Fibroblast of gingiva (primary cell): ENCODE data around the gene CCM2L.

Experiments used
- DNase-seq: peaks from one replicate; pipeline ENCODE4 v3.0.0-alpha.2; 2011; ENCODE audit warnings: low read depth

Gene CCM2L

DNA sequence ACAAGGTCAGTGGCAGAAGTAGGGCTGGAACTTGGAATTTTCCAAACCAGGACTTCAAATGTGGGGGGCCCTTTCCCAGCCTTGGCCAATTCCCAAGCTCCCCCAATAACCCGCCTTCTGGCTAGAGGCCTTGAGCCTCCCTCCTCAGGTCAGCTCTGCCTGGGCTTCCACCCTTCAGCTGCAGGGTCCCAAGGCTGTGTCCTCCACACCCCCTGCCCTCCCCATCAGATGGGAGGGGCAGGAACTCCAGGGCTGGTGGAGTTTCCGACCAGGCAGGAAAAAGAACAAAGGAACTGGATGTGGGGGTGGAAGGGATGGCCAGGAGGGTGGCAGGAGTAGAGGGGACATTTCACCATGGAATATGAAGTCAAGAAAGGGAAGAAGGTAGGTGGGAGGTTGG, at the start of gene CCM2L:
CCM2L (plus strand) TSS at position 338 of the 400 bp plus-strand sequence; CDS start at position 355, 17 bp downstream.
- no peak for DNase-seq

DNA sequence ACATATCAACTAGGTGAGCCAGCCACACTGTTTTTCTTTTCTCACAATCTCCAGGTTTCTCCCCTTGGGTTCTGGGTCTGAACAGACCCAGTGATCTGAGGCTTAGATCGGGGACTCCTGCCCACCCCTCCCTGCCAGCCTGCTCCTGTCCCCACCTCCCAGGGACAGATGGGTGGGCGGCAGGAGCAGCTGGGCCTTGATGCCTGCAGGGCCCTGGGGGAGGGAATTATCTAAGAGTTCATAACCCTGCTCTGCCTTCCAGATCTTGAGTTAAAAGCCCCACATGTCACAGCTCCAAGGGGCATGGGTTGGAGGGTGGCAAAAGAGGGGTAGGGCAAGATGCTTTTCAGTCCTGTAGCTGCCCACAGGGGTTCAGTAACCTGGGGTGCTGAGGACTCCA, 47.5 kb upstream of the CCM2L start:
- DNase-seq: no peak

- DNase-seq: no peak
These were observed 46.3 kb upstream of the CCM2L start for GRCh38 chr20:31963889-31964288.

DNA sequence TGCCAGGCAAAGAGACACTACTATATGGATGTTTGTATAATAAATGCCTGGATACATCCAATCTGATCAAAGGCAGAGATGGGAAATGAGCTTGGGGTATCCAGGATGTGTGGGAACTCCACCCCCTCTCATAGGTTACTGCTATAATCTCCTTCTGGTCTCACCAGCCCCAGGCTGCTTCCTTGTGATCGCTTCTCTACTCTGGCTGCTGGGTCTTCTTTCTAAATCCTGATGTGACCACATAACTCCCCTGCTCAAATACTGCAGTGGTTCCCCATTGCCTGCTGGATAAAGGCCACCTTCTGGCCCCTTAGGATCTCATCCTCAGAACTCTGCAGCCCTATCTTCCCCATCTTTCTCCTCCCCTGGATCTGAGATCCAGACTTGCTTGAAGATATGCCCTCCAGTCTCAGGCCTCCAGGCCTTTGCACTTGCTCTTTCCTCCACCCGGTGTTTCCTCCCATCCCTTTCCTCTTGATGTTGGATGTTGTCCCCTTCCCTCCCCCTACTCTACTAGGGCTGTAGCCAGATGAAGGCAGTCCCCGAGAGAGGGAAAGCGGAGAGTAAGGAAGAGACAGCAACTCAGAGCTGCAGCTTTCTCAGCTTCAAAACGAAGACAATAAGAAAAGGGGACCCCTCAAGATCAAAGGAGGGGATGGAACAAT, 43.1 kb upstream of the CCM2L start:
- DNase-seq: no peak

DNA sequence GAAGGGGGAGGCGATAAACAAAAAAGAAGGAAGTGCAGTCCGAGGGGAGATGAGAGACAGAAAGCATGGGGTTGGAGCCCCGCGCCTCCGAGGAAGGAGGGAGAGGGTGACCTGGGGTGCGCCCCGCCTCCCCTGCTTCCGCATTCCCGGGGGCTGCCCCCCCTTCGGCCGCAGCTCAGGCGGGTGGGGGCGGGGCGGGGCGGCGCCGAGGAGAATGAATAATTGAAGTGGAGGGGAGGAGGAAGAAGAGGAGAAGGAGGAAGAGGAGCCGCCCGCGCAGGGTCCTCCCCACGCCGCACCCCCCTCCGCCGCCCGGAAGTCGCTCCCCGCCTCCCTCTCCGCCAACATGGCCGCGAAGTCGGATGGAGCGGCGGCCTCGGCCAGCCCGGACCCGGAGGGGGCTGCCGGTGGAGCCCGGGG, 42.4 kb upstream of the CCM2L start, which contains the start of gene XKR7:
XKR7 (plus strand) TSS at position 322 of the 420 bp plus-strand sequence; CDS start at position 347, 25 bp downstream.
- no peak for DNase-seq

DNA sequence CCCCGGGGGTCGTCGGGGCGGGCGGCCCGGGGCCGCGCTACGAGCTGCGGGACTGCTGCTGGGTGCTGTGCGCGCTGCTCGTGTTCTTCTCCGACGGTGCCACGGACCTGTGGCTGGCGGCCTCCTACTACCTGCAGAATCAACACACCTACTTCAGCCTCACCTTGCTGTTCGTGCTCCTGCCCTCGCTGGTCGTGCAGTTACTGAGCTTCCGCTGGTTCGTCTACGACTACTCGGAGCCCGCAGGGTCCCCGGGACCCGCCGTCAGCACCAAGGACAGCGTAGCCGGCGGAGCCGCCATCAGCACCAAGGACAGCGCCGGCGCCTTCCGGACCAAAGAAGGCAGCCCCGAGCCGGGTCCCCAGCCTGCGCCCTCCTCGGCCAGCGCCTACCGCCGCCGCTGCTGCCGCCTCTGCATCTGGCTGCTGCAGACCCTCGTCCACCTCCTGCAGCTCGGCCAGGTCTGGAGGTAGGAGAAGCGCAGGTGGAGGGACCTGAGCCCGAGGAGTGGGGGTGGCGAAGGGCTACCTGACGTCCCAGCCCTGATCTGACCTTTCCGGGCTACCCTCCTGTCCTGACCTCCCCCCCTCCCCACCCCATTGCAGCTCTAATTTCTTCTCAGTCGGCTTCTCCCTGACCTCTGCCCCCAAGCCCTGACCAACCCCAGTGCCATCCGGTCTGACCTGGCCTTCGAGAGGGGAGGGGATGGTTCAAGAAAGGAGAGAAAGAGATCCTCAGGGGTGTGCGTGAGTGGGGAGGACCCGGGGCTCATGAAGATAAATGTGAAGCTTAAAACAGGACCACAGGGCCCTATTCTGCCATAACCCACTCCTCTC, 41.7 kb upstream of the CCM2L start:
- DNase-seq: peak; percentile 31

DNA sequence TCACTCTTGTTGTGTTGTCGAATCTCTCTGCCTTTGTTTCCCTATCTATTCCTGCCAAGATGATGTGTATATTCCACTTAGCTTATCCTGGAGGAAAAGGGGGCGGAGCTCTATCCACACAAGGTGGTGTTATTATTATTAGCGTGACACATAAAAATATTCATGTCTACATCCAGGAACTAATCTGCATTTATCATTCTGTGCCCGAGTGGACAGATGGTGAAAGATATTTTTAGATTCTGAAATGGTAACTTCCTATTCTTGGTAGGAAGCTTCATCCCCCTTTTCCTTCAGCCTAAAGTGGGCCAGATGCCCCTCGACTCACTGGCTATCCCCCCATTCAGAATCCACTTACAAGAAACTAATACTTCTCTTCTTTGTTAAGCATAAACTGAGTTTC, 40.2 kb upstream of the CCM2L start:
- no peak for DNase-seq

GRCh38 chr20:31972471-31973021, 37.7 kb upstream of the CCM2L start:
- DNase-seq: no peak

DNA sequence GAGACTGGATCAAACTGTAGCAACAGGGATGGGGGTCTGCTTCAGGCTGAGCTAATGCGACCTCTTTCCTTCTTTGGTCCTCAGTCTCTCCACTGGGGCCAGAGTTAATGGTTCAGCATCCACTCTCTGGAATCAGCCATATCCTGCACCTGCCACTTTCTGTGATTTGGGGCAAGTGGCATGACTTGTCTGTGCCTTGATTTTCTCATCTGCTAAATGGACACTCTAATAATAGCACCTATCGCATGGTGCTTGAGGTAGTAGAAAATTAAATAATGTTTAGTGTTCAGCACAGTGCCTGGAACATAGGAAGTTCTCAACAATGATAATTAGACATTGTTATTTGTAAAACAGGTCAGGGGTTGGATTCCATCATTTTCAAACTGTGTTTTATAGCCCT, 35.9 kb upstream of the CCM2L start:
- no peak for DNase-seq

DNA sequence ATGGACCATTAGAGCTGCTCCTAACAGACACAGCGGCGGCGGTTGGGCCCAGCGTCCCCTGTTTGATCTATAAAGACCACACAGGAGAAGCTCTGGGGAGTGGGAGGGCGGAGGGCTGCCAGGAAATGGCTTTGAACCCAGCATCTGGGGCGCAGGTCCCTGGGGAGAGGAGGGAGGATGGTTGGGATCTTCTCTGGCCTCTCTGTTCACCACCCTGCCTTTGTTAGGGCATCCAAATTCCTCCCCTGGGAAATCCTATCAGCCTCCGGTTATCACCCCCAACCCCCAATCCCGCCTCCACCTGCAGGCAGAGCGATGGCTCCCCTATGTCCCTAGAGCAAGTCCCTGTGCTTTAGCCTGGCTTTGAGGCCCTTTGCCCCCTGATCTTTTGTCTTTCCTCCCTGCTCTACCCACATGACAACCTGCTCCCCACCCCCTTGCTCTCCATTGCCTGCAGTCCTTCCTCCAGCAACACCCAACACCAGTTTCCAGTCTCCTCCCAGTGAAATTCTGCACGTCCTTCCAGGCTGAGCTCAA, 35.2 kb upstream of the CCM2L start:
- no peak for DNase-seq

- DNase-seq: no peak
These were observed 34.4 kb upstream of the CCM2L start for GRCh38 chr20:31975874-31976273.

DNA sequence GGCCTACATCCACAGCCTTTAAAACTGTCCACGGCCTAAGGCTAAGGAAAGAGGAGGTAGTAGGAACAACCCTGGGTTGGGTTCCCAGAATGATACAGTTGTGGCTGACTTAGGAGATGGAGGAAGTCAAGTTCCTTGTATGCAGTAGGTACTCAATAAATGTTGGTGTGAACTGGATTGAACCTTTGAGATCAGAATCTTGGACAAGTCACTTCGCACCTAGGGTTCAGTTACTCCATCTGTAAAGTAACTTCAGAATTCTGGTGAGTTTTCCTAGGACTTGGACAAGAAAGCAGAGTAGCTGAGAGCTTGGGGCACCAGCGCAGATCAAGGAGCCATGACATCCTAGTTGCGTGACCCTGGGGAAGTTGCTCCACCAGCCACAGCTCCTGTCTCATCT, 33.2 kb upstream of the CCM2L start:
- DNase-seq: no peak

- no peak for DNase-seq
These were observed 30.4 kb upstream of the CCM2L start for GRCh38 chr20:31979713-31980426.

DNA sequence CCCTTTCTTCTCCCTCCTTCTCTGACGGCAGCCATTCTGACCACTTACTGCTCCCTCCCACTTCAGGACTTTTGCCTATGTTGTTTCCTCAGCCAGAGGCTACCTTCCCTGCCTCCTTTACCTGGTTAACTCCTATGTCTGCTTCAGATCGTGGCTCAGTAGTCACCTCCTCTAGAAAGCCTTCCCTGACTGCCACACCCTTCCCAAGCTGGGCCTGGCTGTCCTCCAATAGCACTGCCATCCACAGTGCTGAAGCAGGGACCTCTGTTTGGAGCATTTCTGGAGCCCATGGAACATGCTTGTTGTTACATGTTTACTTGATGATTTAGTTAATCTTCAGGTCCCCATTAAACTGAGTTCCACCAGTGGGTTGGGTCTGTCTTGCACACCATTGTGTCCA, 28.5 kb upstream of the CCM2L start:
- DNase-seq: no peak

- DNase-seq: no peak
These were observed 25.2 kb upstream of the CCM2L start for GRCh38 chr20:31984981-31985471.

DNA sequence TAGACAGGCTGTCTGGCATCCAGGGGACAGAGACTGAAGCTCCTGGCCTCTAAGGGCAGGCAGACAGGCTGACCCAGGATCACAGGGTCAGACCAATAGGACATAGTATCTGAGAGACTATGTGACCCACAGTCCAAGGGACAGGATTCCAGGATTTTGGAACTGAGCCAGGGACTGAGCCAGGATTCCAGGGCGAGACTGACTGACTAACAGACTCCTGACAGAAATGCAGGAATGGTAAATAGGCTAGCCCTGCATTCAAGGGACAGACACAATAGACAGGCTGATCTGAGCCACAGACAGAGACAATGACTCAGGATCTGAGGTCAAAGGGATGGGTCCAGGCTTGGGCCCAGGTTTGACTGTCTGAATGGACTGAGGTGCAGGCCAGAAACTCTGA, 22.5 kb upstream of the CCM2L start:
- DNase-seq: no peak

- no peak for DNase-seq
These were observed 21.7 kb upstream of the CCM2L start for GRCh38 chr20:31988430-31989015.

GRCh38 chr20:31989030-31989645, 21.1 kb upstream of the CCM2L start:
- no peak for DNase-seq

GRCh38 chr20:31990641-31991338, 19.4 kb upstream of the CCM2L start:
- DNase-seq: no peak

DNA sequence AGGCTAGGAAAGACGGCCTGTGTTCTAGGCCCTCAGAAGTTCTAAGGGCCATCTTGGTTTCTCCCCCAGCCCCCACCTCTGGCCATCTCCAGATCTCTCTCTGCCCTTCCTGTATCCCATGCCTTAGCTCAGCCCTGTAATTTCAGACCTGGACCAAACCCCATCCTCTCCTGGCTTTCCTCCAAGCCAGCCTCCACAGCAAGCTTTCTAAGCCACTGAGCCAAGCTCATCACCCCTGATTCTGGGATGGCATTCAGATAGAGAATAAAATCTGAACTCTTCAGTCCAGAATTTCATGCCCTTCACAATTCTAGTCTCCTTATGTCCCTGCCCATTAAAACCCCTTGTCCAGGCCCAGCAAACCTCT, 18.9 kb upstream of the CCM2L start:
- no peak for DNase-seq

GRCh38 chr20:31992086-31992485, 18.2 kb upstream of the CCM2L start:
- DNase-seq: no peak
